BE2C (cell line): ENCODE data around the gene RASGRP4.

Experiments used
- DNase-seq: peaks from one replicate; pipeline ENCODE4 v3.0.0-alpha.2; 2020
- H3K27me3 ChIP-seq: fragments of 250-450 bp; sonication (Bioruptor Pico); 2 replicates; pipeline ENCODE4 v1.5.1; 2020; ENCODE audit warnings: mild to moderate bottlenecking
- H3K36me3 ChIP-seq: fragments of 250-450 bp; sonication (Bioruptor Pico); 2 replicates; pipeline ENCODE4 v1.5.1; 2020; ENCODE audit warnings: mild to moderate bottlenecking
- H3K4me1 ChIP-seq: fragments of 250-450 bp; sonication (Bioruptor Pico); 2 replicates; pipeline ENCODE4 v1.5.1; 2020
- H3K4me3 ChIP-seq: 2 replicates; pipeline ENCODE4 v1.5.1; 2011; ENCODE audit warnings: low read depth, low read length
- H3K9me3 ChIP-seq: fragments of 250-450 bp; sonication (Bioruptor Pico); 2 replicates; pipeline ENCODE4 v1.5.1; 2020
- TF ChIP-seq, protein P1 (sequence below): IDR thresholded peaks from 2 replicates; pipeline ENCODE4 v1.5.1; 2012; ENCODE audit warnings: mild to moderate bottlenecking, low read depth, low read length

The RASGRP4 gene

GRCh38 chr19:38467541-38468525, 41.8 kb upstream of the RASGRP4 start:
- TF ChIP-seq, protein P1, sequence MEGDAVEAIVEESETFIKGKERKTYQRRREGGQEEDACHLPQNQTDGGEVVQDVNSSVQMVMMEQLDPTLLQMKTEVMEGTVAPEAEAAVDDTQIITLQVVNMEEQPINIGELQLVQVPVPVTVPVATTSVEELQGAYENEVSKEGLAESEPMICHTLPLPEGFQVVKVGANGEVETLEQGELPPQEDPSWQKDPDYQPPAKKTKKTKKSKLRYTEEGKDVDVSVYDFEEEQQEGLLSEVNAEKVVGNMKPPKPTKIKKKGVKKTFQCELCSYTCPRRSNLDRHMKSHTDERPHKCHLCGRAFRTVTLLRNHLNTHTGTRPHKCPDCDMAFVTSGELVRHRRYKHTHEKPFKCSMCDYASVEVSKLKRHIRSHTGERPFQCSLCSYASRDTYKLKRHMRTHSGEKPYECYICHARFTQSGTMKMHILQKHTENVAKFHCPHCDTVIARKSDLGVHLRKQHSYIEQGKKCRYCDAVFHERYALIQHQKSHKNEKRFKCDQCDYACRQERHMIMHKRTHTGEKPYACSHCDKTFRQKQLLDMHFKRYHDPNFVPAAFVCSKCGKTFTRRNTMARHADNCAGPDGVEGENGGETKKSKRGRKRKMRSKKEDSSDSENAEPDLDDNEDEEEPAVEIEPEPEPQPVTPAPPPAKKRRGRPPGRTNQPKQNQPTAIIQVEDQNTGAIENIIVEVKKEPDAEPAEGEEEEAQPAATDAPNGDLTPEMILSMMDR: no peak
- H3K4me1 ChIP-seq: no peaks in the 10 kb centered on the region
- DNase-seq: no peak
- H3K27me3 ChIP-seq: peaks cover 20% of the 10 kb centered on the region
- H3K36me3 ChIP-seq: no peaks in the 10 kb centered on the region
- H3K4me3 ChIP-seq: no peak overlapping the region
- H3K9me3 ChIP-seq: no peaks in the 10 kb centered on the region; the same call in 1 of the 2 replicates

DNA sequence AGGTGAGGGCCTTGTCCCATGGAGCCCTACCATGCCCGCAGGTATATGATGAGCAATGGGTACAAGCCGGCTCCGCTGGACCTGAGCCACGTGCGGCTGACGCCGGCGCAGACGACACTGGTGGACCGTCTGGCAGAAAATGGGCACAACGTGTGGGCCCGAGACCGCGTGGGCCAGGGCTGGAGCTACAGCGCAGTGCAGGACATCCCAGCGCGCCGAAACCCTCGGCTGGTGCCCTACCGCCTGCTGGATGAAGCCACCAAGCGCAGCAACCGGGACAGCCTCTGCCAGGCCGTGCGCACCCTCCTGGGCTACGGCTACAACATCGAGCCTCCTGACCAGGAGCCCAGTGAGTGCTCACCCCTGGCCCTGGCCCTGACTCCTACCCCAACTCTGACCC, 40.0 kb upstream of the RASGRP4 start:
- DNase-seq: no peak
- Histone ChIP-seq H3K4me3 (no peak overlapping the region), H3K9me3 (no peaks in the 10 kb centered on the region; the same call in 1 of the 2 replicates), H3K36me3 (no peaks in the 10 kb centered on the region), H3K4me1 (no peaks in the 10 kb centered on the region), H3K27me3 (peaks cover 8% of the 10 kb centered on the region)
- TF ChIP-seq, protein P1: no peak

DNA sequence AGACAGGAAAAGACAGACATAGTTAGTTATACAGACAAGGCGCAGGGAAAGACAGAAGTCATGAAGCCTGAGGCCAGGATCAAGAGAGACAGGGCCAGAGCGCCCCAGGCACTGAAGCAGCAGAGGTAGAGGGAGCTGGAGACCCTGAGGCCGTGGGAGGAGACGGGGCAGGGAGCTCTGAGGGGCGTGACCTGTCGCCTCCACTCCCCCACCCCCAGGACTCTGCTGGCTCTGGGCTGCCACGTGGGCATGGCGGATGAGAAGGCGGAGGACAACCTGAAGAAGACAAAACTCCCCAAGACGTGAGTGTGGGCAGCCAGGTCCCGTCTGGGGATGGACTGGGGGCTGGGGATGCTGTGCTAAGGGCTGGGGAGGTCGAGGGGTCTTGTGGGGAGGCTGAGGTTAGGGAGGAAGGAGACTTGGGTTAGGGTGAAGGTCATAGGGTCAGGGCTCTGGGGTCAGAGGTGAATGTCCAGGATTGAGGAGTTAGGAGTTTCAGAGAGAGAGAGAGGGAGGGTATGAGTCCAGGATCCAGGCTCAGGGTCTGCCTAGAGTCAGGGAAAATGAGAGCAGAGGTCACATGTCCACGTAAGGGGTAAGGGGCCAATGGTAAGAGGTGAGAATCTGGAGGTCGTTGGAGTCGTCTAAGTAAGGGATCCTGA, 38.5 kb upstream of the RASGRP4 start:
- Histone ChIP-seq H3K36me3 (no peaks in the 10 kb centered on the region), H3K27me3 (no peaks in the 10 kb centered on the region; the same call in none of the 2 replicates), H3K4me1 (no peaks in the 10 kb centered on the region), H3K9me3 (no peaks in the 10 kb centered on the region; the same call in 1 of the 2 replicates), H3K4me3 (no peak overlapping the region)
- no peak for DNase-seq
- TF ChIP-seq, protein P1: no peak

DNA sequence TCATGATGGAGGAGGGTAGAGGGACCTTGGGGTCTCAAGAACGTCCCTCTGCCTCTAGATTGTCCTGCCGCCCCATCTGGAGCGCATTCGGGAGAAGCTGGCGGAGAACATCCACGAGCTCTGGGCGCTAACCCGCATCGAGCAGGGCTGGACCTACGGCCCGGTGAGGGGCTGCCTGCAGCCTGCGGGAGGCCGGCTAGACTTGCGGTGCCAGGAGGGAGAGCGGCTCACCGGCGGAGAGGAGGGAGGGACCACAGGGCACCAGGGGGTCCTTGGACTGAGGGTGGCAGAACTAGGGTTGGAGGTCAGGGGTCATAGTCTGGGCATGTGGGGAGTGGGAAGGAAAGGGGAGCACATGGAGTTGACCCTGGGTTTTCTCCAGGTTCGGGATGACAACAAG, 37.3 kb upstream of the RASGRP4 start:
- TF ChIP-seq, protein P1: no peak
- H3K36me3 ChIP-seq: no peaks in the 10 kb centered on the region
- DNase-seq: no peak
- no peaks in the 10 kb centered on the region for H3K4me1 ChIP-seq
- no peak overlapping the region for H3K4me3 ChIP-seq
- no peaks in the 10 kb centered on the region; the same call in 1 of the 2 replicates for H3K9me3 ChIP-seq
- no peaks in the 10 kb centered on the region; the same call in 1 of the 2 replicates for H3K27me3 ChIP-seq

GRCh38 chr19:38458991-38459390, 33.0 kb upstream of the RASGRP4 start:
- no peaks in the 10 kb centered on the region for H3K36me3 ChIP-seq
- no peak overlapping the region for H3K4me3 ChIP-seq
- no peaks in the 10 kb centered on the region; the same call in 1 of the 2 replicates for H3K27me3 ChIP-seq
- TF ChIP-seq, protein P1: no peak
- H3K4me1 ChIP-seq: no peaks in the 10 kb centered on the region
- no peak for DNase-seq
- H3K9me3 ChIP-seq: no peaks in the 10 kb centered on the region; the same call in 1 of the 2 replicates
